GM18517 (cell line): ENCODE data around the gene FOXO1.

Experiments used
- ATAC-seq: cut with Tn5 transposase; IDR thresholded peaks from one replicate; pipeline ENCODE4 v1.9.1; 2021; ENCODE audit warnings: mild to moderate bottlenecking, moderate library complexity; ENCODE audit not compliant: unreplicated experiment

FOXO1 gene

DNA sequence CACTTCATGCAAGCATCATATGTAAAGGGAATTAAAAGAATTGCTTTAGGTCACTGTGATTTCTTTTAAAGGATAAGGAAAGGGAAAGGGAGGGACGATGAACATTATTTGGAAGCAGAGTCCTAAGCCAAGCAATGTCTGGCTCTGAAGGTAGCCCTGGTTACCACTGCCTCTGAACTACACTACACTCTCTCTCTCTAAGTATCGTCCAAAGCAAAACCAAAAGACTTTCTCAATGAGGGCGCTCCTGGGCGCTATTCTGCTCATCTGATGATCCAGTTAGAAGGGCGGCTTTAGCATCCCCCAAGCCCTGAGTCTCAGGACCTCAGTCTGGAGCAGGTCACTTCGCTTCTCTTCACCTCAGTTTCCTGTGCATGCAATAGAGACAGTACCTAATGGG lies 26.2 kb downstream of the FOXO1 start:
- peak; percentile 41 for ATAC-seq

DNA sequence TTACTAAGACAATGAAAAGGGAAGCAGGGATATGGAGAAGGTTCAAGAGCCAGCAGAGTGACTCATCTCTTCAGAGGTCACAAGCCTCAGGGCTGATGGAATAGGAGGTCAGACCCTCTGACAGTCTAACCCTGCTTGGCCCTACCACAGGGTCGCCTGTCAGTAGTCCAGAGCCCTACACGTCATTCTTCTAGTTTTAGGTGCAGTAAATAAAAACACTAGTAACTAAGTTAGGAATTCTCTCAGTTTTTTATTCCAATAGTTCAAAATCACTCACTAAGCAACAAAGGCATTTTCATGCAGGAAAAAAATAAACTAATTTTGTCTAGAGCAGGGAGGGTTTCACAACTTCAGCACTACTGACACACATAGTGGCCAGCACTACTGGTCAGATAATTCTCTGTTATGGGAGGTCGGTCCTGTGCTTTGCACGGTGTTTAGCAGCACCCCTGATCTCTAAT lies 27.2 kb downstream of the FOXO1 start:
- no peak for ATAC-seq

DNA sequence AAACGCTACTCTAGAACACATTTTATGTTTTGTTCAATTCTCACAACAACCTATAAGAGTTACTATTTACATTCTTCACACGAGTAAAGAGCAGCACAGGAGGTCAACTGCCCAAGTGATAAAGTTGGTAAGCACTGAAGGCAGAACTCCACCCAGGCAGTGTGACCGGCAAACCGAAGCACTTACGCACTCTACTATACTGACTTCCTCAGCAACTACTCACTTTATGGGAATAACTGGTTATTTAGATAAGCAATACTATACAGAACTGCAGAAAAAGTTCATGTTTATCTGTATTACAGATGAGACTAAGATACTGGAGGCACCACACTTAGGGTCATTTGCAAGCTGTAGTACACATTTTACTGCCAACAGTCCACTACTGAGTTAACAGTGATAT lies 28.8 kb downstream of the FOXO1 start:
- no peak for ATAC-seq

DNA sequence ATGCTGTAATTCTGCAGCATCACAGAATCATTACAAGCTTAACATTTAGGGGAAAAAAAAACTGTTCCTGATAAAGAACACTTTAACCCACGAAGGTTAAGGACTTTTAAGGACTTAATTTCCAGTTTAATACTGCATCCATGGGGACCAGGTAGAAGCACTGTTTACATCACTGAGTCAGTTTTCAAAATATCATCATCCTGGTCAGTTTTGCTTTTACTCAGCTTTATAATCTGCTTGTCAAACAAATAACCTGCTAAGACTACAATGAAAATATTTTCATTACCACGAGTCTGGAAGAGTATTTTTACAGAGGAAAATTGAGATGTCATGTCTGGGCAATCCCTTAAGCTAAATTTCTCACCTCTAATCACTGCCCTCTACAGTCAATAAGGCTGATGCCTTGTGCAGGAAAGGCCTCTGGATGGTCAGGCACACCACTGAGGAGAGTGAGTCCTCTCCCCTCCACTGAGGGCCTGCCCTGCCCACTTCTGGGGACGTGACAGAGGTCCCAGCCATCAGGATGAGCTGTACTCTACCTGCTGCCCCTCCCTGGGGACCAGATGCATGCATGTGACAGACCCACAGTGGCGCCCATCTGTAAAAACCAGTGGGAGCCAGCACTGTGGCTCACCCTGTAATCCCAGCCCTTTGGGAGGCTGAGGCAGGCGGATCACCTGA lies 31.0 kb downstream of the FOXO1 start:
- ATAC-seq: no peak

DNA sequence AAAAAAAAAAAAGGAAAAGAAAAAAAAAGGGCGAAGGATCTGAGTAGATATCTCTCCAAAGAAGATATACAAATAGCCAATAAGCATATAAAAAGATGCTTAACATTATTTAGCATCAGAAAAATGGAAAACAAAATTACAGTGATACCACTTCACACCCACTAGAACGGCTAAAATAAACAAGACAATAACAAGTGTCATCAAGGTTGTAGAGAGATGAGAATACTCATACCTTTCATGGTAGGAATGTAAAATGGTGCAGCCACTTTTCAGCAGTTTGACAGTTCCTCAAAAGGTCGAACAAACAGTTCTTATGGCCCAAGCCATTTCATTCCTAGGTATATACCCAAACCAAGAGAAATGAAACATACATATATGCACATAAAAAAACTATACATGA lies 33.5 kb downstream of the FOXO1 start:
- ATAC-seq: no peak

DNA sequence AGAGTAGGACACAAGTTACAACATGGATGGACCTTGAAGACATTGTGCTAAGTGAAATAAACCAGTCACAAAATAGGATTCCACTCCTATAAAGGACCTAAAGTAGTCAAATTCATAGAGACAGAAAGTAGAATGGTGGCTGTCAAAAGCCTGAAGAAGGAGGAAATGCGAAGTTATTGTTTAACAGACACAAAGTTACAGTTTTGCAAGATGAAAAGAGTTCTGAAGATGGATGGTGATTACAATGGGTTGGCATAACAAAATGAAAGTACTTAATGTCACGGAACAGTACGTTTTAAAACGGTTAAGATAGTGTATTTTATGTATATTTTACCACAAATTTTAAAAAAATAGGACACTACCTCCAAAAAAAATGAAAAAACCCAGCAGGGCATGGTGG lies 34.8 kb downstream of the FOXO1 start:
- peak; percentile 50 for ATAC-seq

DNA sequence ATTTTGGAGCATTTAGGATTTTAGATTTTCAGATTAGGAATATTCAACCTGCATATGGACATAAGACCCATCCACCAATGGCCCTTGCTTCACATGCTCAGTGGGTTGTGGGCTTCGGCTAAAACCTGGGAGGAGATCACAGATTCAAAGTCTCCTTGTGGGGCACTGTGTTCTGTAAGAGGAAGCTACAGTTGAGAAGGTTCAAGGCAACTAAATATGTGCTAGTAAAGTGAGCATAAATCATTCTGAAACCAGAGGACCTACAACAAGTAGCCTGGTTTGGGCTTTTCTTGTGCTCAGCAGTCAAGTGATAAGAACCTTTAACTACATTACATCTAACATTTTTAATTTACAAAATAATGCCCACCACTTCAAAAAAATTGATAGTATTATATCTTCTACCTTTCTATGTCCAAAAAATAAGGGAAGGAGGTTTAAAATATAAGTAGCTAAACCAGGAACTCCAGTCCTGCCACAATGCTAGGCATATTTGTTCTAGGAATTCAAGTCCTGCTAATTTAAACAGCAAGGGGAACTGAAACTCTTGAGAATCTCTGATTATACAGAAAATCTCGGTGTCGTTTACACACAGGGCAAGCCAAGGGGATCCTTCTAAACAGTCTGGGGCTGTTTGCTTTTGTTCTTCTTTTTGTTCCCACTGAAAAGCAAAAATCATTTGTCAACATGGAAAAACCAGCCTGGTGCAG lies 36.6 kb downstream of the FOXO1 start:
- ATAC-seq: peak; percentile 77

DNA sequence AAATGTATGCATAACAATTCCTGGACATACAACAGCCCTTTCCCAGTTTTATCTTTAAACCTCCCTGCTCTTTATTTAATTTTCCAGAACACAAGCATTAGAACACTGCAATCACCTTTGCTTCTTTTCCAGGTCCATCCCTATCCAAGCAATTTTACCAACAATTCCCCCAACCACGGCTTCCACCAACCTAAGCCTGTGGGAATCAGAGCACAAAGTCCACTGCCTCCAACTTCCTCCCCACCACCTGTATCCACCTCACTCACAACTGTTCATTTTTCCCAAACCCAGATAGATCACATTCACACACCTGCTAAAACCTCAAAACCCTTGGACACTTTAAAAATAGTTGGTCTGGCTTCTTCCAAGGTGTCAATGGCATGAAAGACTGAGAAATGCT lies 39.5 kb downstream of the FOXO1 start:
- ATAC-seq: no peak

DNA sequence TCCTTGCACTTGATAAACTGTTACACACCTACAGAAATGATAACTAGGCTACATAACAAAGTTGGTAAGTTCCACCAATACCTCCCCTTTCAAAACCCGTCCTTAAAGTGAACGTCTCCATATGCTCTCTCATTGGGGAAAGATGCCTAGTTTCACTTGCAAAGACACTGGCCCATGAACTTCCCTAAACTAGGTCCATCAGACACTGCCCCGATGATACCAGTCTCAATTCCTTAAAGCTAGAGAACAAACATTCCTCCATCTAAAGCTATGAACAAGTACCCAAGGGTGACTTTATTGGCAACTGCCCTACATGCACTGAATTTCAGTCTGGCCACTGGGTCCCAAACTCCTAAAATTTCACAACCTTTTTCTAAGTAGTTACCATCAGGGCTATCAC lies 39.9 kb downstream of the FOXO1 start:
- no peak for ATAC-seq

DNA sequence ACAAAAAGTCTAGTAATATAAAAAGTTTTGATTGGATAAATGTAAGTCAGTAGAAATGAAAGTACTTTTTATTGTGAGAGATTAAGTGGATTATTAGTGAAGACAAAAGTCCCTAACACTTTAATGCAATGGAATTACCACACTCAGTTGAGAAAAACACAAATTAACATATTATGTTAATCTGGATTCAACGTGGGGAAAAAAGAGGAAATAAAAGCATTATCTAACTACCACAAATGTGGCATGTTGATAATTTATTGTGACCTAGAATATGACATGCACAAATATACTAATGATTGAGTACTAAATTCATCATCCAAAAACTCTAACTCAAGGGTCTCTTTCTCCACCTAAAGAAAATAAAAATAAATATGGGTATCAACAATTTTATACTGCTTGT lies 41.5 kb downstream of the FOXO1 start:
- no peak for ATAC-seq

DNA sequence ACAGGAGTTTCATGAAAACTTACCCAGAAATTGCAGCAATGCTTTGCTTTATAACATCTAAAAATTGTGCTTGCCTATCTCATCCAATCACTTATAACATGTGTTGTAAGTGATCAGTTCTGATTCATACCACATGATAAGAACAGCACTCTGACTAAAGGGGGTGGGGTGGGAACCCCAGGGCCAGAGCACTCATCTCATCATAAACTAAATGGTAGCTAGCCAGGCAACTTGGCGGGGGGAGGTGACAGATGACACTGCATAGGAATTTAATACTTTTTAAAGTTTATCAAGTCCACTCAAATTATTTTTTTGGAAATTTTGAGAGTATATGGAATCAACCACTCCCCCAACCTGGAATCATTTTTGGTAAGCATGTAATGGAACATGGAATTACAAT lies 42.1 kb downstream of the FOXO1 start:
- no peak for ATAC-seq

DNA sequence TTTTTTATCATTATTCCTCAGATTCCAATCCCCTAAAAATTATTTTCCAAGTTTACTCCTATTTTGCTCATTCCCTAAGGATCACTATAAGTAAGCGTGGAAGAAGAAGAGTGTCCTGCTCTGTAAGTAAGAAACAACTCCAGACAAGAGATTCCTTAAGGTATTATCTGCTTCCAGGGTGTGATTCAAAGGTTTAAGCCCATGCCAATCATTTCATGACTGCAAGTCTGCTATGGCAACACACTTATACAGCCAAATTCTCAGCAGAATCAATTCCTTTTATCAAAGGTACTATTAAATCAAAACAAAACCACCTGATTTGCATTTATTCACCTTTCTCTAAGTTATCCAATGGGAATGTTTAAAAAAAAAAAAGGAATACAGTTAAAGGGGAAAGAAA lies 43.7 kb downstream of the FOXO1 start:
- ATAC-seq: no peak

DNA sequence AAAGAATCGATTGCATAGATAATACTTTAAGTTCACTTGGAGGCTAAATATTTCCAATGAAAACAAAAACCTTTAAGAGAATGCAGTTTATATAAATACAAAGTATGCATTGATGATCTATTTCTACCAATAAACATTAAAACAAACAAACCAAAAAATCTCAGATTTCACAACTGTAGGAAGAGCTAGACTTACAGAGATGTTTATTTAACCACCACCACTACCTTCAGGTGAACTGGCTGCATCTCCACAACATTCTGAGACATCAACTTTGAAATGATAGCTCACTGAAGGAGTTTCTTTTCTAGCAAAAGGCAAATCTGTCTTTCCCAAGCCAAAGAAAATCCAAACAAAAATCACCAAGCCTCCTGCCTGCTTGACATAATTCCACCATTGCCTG lies 44.2 kb downstream of the FOXO1 start:
- ATAC-seq: no peak

DNA sequence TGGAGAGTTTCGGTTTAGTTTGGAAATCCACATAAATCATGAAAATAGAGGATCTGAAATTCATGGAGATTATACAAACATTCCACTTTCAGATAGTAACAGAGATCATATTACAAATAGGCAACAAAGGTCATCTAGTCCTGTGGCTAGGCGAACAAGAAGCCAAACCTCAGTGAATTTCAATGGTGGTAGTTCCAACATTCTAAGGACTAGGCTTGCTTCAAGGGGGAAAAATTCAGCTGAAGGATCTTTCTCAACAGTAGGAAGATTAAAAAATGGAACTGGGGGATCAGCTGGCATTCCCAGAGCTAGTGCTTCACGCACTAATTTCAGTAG lies 47.0 kb downstream of the FOXO1 start:
- ATAC-seq: no peak

DNA sequence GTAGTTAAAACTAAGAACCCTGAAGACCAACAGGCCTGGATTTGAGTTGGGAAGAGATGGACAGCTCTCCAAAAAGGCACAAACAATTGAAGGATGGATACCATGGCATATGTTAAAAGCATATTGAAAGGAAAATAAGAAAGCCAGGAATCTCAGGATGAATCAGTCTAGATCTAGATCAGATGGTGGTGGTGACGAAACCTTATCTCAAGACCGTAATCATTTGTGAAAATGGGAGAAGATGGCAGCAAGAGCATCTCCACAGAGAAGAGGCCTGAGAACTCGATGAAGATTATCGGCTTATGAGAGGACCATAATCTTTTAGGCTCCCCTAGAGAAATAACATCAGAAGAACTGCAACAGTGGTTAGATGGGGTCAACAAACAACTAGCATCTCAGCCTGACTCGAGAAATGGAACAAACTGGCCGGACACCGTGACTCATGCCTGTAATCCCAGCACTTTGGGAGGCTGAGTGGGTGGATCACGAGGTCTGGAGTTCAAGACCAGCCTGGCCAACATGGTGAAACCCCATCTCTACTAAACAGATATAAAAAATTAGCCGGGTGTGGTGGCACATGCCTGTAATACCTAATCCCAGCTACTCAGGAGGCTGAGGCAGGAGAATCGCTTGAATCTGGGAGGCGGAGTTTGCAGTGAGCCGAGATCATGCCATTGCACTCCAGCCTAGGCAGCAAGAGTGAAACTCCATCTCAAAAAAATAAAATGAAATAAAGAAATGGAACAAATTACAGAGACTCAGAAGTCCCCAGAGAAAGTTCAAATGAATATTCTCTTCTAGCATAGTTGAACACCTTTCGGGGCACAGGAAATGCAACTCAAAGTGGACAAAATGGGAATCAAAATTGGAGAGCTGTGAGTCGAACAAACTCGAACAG lies 47.6 kb downstream of the FOXO1 start:
- no peak for ATAC-seq

DNA sequence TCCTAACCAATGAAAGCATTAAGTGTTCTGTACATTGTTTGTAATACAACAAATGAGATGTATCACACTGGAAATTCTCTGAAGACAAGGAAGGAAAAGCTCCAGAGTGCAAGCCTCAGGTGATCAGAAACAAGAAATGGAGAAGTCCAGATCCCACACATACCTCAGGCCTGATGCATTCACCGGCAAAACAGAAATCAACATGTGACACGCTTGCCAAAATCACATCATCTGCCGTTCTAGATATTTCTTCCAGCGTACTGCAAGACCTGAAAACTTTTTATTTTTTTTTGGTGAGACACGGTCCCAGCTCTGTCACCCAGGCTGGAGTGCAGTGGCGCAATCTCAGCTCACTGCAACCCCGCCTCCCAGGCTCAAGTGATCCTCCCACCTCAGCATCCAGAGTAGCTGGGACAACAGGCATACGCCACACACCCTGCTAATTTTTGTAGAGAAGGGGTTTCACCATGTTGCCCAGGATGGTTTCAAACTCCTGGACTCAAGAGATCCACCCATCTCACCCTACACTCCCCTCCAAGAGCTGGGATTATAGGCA lies 48.6 kb downstream of the FOXO1 start:
- ATAC-seq: no peak

DNA sequence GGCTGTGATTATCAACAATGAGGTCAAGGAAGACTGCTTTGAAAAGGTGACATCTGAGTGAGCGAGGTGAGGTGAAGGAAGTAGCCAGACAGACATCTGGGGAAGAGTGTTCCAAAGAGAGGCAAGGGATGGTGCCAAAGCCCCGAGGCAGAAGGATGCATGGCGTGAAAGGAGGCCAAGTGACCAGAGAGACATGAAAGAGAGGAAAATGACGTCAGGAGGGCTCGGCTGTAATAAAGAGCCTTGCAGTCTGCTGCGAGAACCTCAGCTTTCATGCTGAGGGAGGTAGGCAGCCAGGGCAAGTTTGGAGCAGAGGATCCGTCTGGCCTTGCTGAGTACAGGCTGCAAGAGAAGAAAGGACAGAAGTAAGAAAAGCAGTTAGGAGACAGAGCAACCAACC lies 50.8 kb downstream of the FOXO1 start:
- ATAC-seq: no peak

DNA sequence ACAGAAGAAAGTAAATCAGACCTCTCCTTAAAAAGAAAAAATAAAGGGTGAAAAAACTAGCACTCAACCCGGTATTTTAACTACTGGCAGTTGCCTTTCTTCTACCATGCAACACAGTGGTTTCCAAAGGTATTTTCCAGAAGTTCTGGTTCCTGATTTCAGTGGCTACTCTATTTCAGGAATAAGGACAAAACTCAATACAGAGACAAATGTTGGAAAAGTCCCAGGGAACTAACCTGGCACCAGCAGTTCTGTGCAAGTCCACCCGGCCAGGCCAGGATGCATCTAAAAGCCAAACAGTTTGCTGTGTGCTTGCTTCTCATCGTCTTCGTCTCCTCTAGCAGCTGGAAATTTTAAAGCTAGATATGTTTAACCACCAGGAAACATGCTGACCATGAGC lies 52.5 kb downstream of the FOXO1 start:
- ATAC-seq: no peak

DNA sequence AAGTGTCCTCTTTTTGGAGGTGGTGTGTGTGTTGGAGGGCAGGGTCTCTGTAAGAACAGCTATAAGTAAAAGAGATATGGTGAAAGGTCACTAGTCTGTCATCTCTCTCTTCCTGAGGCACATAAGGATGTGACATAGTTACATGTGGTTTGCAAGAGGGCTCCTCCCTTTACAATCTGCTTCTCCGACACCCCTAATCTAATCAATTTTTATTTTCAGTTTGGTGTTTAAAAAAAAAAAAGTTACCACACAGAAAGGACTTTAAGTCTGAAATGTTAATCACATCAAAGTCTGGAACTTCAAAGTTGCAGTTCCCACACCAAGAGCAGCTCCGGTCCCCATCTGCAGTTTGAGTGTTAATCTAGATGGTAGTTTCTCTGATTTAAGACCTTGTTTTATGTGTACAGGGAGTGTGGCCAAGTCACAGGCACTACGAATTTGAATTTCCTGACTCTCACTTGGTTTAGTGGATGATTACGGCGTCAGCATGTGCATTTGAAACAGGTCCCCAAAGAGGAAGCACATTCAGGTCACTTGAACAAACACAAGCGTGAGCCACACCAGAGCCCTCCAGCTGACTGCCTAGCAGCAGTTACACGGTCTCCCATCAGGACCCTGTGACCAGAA lies 53.1 kb downstream of the FOXO1 start:
- peak; percentile 74 for ATAC-seq

DNA sequence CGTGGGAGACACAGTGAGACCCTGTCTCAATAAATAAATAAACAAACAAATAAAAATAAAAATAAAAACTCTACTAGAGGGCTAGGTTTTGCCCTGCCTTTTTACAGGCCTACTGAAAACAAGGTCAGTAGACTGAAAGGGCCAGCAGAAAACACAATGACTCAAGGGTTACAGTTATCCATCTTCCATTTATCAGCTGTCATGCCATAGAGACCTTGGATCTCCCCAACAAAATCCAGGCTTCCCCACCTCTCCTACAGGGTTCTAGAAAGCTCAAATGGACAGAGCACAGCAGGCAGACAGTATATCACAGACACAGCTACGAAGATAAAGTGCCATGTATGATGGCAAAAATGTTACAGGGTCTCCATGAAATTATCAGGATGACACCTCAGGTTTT lies 54.4 kb downstream of the FOXO1 start:
- ATAC-seq: no peak

DNA sequence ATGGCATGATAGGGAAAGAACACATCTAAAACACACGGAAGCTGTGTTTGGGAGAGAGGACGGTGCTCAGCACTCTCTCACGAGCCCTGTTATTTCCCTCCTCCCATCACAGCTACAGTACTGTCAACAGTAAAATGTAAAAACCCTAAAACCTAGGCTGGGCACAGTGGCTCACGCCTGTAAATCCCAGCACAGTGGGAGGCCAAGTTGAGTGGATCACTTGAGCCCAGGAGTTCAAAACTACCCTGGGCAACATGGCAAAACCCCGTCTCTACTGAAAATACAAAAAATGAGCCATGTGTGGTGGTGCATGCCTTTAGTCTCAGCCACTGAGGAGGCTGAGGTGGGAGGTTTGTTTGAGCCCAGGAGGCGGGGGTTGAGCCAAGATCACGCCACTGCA lies 54.8 kb downstream of the FOXO1 start:
- ATAC-seq: no peak
